Chondrocyte (in vitro differentiated cells): ENCODE results near the gene GRB10. TPM values are rescaled to one million over a fixed set of nuclear protein-coding genes. Genes with fewer than 3 reads are reported as not detected.
A peak's percentile ranks its signal among the peaks of the same experiment; 100 is the strongest.

Experiments used
- DNase-seq: peaks from one replicate; pipeline ENCODE4 v3.0.0; 2021; ENCODE audit warnings: mixed read lengths, low spot score
- H3K27ac Mint-ChIP-seq: one replicate; pipeline ENCODE4 v1.8.0; 2021; ENCODE audit warnings: mild to moderate bottlenecking, moderate library complexity, mixed read lengths; ENCODE audit not compliant: unreplicated experiment
- H3K27me3 Mint-ChIP-seq: 2 replicates; pipeline ENCODE4 v1.8.0; 2021; ENCODE audit warnings: low read depth, mixed read lengths
- H3K36me3 Mint-ChIP-seq: 2 replicates; pipeline ENCODE4 v1.8.0; 2021; ENCODE audit warnings: low read depth, mixed read lengths
- H3K4me1 Mint-ChIP-seq: 2 replicates; pipeline ENCODE4 v1.8.0; 2021; ENCODE audit warnings: low read depth, mild to moderate bottlenecking, mixed read lengths
- H3K4me3 Mint-ChIP-seq: one replicate; pipeline ENCODE4 v1.8.0; 2021; ENCODE audit warnings: mild to moderate bottlenecking, moderate library complexity, mixed read lengths; ENCODE audit not compliant: unreplicated experiment
- H3K9me3 Mint-ChIP-seq: 2 replicates; pipeline ENCODE4 v1.8.0; 2021; ENCODE audit warnings: low read depth, mixed read lengths
- long read RNA-seq: library from polyadenylated mRNA; stranded (forward); transcript quantifications from one replicate; pipeline ENCODE4 v2.0.0, GENCODE V29; 2021
- total RNA-seq: library from RNA; stranded (reverse); gene quantifications from 3 replicates; pipeline ENCODE4 v1.2.1, GENCODE V29; 2021
- TF ChIP-seq, protein P1 (sequence below): fragments of 200-600 bp; sonication (generic); IDR thresholded peaks from 2 replicates; pipeline ENCODE4 v1.5.0; 2021; ENCODE audit warnings: antibody characterized with exemption, mild to moderate bottlenecking, moderate library complexity

Gene GRB10
- total RNA-seq: 31.4 to 73.7 TPM (median 69.9 TPM) in 3 replicates
- long read RNA-seq, full-length matches to known transcripts: 74 of 192 reads
- long read RNA-seq, partial matches to known transcripts: 8 of 192 reads
- long read RNA-seq, other reads (novel, unspliced or antisense): 110 of 192 reads

GRCh38 chr7:50782375-50783208, at the start of gene GRB10:
TSS of gene GRB10 (minus strand) at chr7:50782896. CDS start at chr7:50732322, 50,574 bp downstream.
- Mint-ChIP-seq H3K27me3 (no peaks in the 10 kb centered on the region), H3K27ac (peak within 1 kb of the TSS; percentile 30), H3K4me1 (peaks cover 60% of the 10 kb centered on the region), H3K4me3 (peak within 1 kb of the TSS; percentile 73), H3K9me3 (peaks cover 5% of the 10 kb centered on the region), H3K36me3 (peaks cover 2% of the 10 kb centered on the region)
- TF ChIP-seq, protein P1, sequence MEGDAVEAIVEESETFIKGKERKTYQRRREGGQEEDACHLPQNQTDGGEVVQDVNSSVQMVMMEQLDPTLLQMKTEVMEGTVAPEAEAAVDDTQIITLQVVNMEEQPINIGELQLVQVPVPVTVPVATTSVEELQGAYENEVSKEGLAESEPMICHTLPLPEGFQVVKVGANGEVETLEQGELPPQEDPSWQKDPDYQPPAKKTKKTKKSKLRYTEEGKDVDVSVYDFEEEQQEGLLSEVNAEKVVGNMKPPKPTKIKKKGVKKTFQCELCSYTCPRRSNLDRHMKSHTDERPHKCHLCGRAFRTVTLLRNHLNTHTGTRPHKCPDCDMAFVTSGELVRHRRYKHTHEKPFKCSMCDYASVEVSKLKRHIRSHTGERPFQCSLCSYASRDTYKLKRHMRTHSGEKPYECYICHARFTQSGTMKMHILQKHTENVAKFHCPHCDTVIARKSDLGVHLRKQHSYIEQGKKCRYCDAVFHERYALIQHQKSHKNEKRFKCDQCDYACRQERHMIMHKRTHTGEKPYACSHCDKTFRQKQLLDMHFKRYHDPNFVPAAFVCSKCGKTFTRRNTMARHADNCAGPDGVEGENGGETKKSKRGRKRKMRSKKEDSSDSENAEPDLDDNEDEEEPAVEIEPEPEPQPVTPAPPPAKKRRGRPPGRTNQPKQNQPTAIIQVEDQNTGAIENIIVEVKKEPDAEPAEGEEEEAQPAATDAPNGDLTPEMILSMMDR: peak; percentile 62
- DNase-seq: no peak

GRCh38 chr7:50828801-50829200, 46.1 kb upstream of the GRB10 start:
- Mint-ChIP-seq H3K36me3 (no peaks in the 10 kb centered on the region), H3K4me3 (no peak overlapping the region), H3K4me1 (peaks cover 22% of the 10 kb centered on the region), H3K27ac (no peak overlapping the region), H3K27me3 (no peaks in the 10 kb centered on the region), H3K9me3 (no peaks in the 10 kb centered on the region)
- DNase-seq: no peak
- TF ChIP-seq, protein P1: no peak

DNA sequence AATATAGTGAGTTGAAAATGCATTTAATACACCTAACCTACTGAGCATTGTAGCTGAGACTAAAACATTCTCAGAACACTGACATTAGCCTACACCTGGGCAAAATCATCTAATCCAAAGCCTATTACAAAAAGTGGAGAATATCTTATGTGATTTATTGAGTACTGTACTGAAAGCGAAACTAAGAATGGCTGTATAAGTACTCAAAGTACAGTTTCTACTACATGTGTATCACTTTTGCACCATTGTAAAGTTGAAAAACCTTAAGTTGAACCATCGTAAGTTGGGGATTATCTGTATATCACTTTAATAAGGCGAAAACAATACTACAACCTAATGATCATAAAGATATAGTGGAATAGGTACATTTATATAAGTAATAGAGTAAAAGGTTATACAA, 45.4 kb upstream of the GRB10 start:
- no peaks in the 10 kb centered on the region for H3K36me3 Mint-ChIP-seq
- TF ChIP-seq, protein P1: no peak

DNA sequence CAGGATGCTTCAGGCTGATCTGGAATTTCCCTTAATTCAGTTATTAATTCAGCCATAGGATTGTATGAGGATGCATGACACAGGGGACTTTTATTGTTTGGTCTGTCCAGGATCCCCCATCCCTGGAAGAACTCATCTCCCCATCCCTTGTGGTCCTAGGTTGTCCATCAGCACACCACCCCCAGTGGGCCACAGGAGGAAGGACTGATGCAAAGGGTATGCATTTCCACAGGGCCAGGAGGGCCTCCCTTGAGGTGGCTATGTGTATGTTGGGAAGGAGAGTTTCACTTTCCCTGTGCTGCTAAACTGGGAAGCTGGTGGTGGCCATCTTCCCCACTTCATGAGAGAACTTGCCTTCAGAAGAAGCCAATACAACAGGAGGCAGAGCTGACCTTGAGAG, 44.6 kb upstream of the GRB10 start:
- H3K27ac Mint-ChIP-seq: no peak overlapping the region
- no peaks in the 10 kb centered on the region for H3K36me3 Mint-ChIP-seq
- no peak overlapping the region for H3K4me3 Mint-ChIP-seq
- TF ChIP-seq, protein P1: no peak
- no peak for DNase-seq
- H3K9me3 Mint-ChIP-seq: no peaks in the 10 kb centered on the region
- H3K27me3 Mint-ChIP-seq: no peaks in the 10 kb centered on the region
- peaks cover 19% of the 10 kb centered on the region for H3K4me1 Mint-ChIP-seq

More for the DNA sequence above, 45.4 kb upstream of the GRB10 start:
- no peak for DNase-seq
- no peak overlapping the region for H3K27ac Mint-ChIP-seq
- H3K27me3 Mint-ChIP-seq: no peaks in the 10 kb centered on the region
- no peak overlapping the region for H3K4me3 Mint-ChIP-seq
- no peaks in the 10 kb centered on the region for H3K9me3 Mint-ChIP-seq
- H3K4me1 Mint-ChIP-seq: peaks cover 22% of the 10 kb centered on the region

DNA sequence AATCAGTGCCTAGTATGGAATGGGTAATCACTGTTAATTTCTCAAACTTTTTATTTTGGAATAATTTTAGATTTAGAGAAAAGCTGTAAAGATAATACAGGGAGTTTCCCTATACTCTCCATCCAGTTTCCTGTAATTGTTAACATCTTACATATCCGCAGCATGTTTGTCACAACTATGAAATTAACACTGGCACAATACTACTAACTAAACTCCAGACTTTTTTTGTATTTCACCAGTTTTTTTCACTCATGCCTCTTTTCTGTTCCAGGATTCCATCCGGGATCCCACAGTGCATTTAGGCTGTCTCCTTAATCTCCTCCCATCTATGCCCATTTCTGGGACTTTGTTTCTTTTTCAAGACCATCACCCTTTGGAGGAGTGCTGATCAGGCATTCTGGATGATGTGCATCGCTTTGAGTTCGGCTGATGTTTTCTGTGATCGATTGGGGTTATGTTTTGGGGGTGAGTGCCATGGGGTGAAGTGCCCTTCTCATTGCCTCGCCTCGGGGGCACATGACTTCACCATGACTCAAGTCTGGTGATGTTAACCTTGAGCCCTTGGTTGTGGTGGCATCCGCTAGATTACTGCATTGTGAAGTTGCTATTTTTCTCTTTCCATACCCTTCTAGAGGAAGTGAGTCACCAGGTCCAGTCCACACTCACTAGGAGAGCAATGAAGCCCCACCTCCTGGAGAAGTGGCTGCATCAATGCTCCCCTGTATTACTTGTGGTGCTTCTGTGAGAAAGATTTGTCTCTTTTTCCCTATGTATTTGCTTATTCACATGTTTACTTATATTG, 43.9 kb upstream of the GRB10 start:
- Mint-ChIP-seq H3K27ac (peak overlapping the region; percentile 89), H3K36me3 (no peaks in the 10 kb centered on the region)
- DNase-seq: no peak

More for the DNA sequence above, 43.9 kb upstream of the GRB10 start:
- no peaks in the 10 kb centered on the region for H3K9me3 Mint-ChIP-seq
- H3K4me1 Mint-ChIP-seq: peaks cover 26% of the 10 kb centered on the region
- TF ChIP-seq, protein P1: peak; percentile 47
- H3K4me3 Mint-ChIP-seq: peak overlapping the region; percentile 14
- no peaks in the 10 kb centered on the region for H3K27me3 Mint-ChIP-seq
